SH-SY5Y (cell line): Measurements from ENCODE around the gene TTC39A.

Experiments used
- GATA2 ChIP-seq: IDR thresholded peaks from 2 replicates; pipeline ENCODE4 v1.6.1; 2011; ENCODE audit warnings: mild to moderate bottlenecking, low read depth, low read length
- GATA3 ChIP-seq: IDR thresholded peaks from 2 replicates; pipeline ENCODE4 v1.6.1; 2011; ENCODE audit warnings: low read depth, mild to moderate bottlenecking, low read length, moderate library complexity

The TTC39A gene

GRCh38 chr1:51345300-51345687 is 14.9 kb upstream of the TTC39A start:
- TF ChIP-seq GATA3 (no peak), GATA2 (no peak)

GRCh38 chr1:51344602-51345299 is 14.4 kb upstream of the TTC39A start:
- TF ChIP-seq GATA3 (no peak), GATA2 (no peak)

- TF ChIP-seq GATA2, result no peak
- TF ChIP-seq GATA3, result no peak
Observed at GRCh38 chr1:51344276-51344601, 13.9 kb upstream of the TTC39A start.

- TF ChIP-seq GATA3, result no peak
- no peak for TF ChIP-seq GATA2
Observed at GRCh38 chr1:51343624-51344023, 13.3 kb upstream of the TTC39A start.

GRCh38 chr1:51342591-51343206 is 12.3 kb upstream of the TTC39A start:
- TF ChIP-seq GATA3 (no peak), GATA2 (no peak)

- no peak for TF ChIP-seq GATA2
- TF ChIP-seq GATA3, result no peak
Observed at GRCh38 chr1:51341876-51342496, 11.6 kb upstream of the TTC39A start.

- TF ChIP-seq GATA2 (no peak), GATA3 (no peak)
Observed at GRCh38 chr1:51340380-51340779, 10.0 kb upstream of the TTC39A start.

GRCh38 chr1:51336711-51337110 is 6.3 kb upstream of the TTC39A start:
- TF ChIP-seq GATA3 (no peak), GATA2 (no peak)

- TF ChIP-seq GATA2, result no peak
- TF ChIP-seq GATA3, result no peak
Observed at GRCh38 chr1:51336004-51336403, 5.6 kb upstream of the TTC39A start.

- TF ChIP-seq GATA3, result no peak
- TF ChIP-seq GATA2, result no peak
Observed at GRCh38 chr1:51331206-51332100, 1.1 kb upstream of the TTC39A start.

- no peak for TF ChIP-seq GATA2
- TF ChIP-seq GATA3, result no peak
Observed at GRCh38 chr1:51329443-51330325, 678 bp downstream of the TTC39A start.

- TF ChIP-seq GATA3, result no peak
- no peak for TF ChIP-seq GATA2
Observed at GRCh38 chr1:51328926-51329325, 1.4 kb downstream of the TTC39A start.

GRCh38 chr1:51328279-51328678 is 2.1 kb downstream of the TTC39A start:
- TF ChIP-seq GATA2 (no peak), GATA3 (no peak)

- TF ChIP-seq GATA3 (no peak), GATA2 (no peak)
Observed at GRCh38 chr1:51327386-51327785, 3.0 kb downstream of the TTC39A start.
